Measurements from ENCODE around the gene NTMT2.

GRCh38 chr1:170145061-170145460, 698 bp upstream of the NTMT2 start:
- TF ChIP-seq EZH2 (IDR thresholded peaks at IDR 0.05; ENCODE audit: insufficient read depth, poor library complexity, severe bottlenecking) (no peak), EZH2phosphoT487 (IDR thresholded peaks at IDR 0.05; ENCODE audit: insufficient read depth, low read depth) (no peak)
